NCI-H128 (cell line): Measurements from ENCODE around the gene ADGRE2.
"Not testable (repeated sequence)": the region's sequence is repeated elsewhere in the genome, so short reads cannot be mapped to it uniquely, and the experiment has no call there.

ENCODE experiments used
- DNase-seq: peaks from one replicate; lab custom pipeline; 2025; ENCODE audit not compliant: unreplicated experiment; lab: John Stamatoyannopoulos, UW

Gene ADGRE2

GRCh38 chr19:14778110-14778845 lies at the start of gene ADGRE2:
Gene ADGRE2, minus strand, starts transcription at chr19:14778560. Its CDS starts 1,804 bp downstream, at chr19:14776756.
- not testable (repeated sequence) for DNase-seq

- DNase-seq: no peak
Measured at GRCh38 chr19:14826006-14826405, 47.6 kb upstream of the ADGRE2 start.

GRCh38 chr19:14821937-14822336 lies 43.6 kb upstream of the ADGRE2 start:
- no peak for DNase-seq

- DNase-seq: no peak
Measured at GRCh38 chr19:14818588-14818987, 40.2 kb upstream of the ADGRE2 start.

GRCh38 chr19:14817052-14817451 lies 38.7 kb upstream of the ADGRE2 start:
- DNase-seq: no peak

GRCh38 chr19:14814982-14815652 lies 36.8 kb upstream of the ADGRE2 start:
- no peak for DNase-seq

GRCh38 chr19:14809272-14810057 lies 31.1 kb upstream of the ADGRE2 start:
- DNase-seq: no peak

- DNase-seq: no peak
Measured at GRCh38 chr19:14804765-14805164, 26.4 kb upstream of the ADGRE2 start.

- no peak for DNase-seq
Measured at GRCh38 chr19:14798760-14799159, 20.4 kb upstream of the ADGRE2 start.

- no peak for DNase-seq
Measured at GRCh38 chr19:14796021-14796420, 17.7 kb upstream of the ADGRE2 start.

GRCh38 chr19:14795078-14795721 lies 16.8 kb upstream of the ADGRE2 start:
- no peak for DNase-seq

- not testable (repeated sequence) for DNase-seq
Measured at GRCh38 chr19:14792250-14792649, 13.9 kb upstream of the ADGRE2 start.

GRCh38 chr19:14786421-14786851 lies 8.1 kb upstream of the ADGRE2 start:
- no peak for DNase-seq

- not testable (repeated sequence) for DNase-seq
Measured at GRCh38 chr19:14785102-14785793, 6.9 kb upstream of the ADGRE2 start.

- DNase-seq: not testable (repeated sequence)
Measured at GRCh38 chr19:14784730-14785101, 6.4 kb upstream of the ADGRE2 start.

- not testable (repeated sequence) for DNase-seq
Measured at GRCh38 chr19:14783410-14783998, 5.1 kb upstream of the ADGRE2 start.

- no peak for DNase-seq
Measured at GRCh38 chr19:14782626-14783409, 4.5 kb upstream of the ADGRE2 start.

GRCh38 chr19:14781713-14782536 lies 3.6 kb upstream of the ADGRE2 start:
- not testable (repeated sequence) for DNase-seq
